Dermis blood vessel endothelial cell (primary cell): ENCODE measurements around the gene CRHR1. TPM values are rescaled to one million over a fixed set of nuclear protein-coding genes. Genes with fewer than 3 reads are reported as not detected.

ENCODE experiments used
- DNase-seq: peaks from one replicate; pipeline ENCODE4 v3.0.0; 2010
- total RNA-seq: library from RNA; depleted of rRNA; stranded (reverse); fragments of >200 nt; gene quantifications from 2 replicates; pipeline ENCODE4 v1.2.3, GENCODE V29; 2014

The CRHR1 gene
- total RNA-seq, 1 donor from 2014 or later, result not detected

DNA sequence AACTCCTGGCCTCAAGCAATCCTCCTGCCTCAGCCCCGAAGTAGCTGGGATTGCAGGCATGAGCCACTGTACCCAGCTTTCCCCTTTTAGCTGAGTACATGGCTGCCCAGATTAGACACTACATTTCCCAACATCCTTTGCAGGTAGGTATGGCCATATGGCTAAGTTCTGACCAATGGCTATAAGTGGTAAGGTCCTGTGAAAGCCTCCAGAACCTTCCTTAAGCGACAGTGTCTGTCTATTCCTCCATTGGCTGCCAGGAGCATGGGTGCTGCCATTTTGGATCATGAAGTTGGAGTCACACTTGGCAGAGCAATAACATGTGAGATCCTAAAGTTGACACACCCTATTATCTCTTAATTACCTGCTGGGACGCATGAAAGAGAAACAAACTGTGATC, 24.4 kb upstream of the CRHR1 start:
- DNase-seq, result peak; percentile 3

DNA sequence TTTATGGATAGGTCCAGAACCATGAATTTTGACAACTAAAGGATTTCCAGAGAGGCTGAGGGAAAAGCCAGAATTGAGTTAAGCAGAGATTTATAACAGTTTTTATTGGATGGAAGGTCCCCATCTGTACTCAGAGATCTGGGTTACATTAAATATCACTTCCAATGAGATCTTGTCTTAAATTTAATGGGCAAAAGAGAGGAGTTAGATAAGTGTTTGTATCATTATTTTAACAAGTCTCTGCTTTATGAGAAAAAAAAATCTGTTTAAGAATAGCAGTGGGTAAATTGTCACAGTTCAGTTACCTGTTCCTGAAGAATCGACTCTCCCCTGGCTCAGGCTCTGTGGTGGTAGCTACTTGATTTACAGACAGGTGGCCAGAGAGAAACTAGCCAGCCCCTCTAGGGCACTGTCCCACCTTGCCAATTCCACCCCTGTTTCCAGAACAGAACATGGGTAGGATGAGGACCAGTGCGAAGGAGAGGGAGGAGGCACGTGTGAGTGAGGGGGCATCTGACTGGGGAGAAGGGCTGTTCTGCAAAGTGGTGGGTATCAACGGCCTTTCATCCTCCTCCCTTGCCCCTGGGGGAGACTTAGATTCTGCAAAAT, 22.1 kb upstream of the CRHR1 start:
- no peak for DNase-seq

DNA sequence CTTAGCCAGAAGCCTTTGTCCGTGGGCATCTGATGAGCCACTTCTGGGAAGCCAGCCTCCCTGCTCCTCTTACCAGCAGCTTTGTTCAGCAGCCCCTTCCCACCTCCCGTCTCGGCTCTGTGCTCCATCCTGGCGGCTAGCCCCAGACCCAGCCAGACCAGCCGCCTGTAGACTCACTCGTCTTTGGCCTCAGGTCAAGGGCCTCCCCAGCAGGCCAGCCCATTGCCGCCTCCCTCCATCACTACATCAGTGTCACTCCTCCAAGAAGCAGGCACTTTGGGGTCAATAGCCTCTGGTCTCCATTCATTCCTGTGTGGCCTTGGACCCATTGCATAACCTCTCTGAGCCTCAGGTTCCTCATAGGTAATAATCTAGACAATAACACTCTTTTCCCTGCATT, 20.9 kb upstream of the CRHR1 start:
- DNase-seq, result no peak

DNA sequence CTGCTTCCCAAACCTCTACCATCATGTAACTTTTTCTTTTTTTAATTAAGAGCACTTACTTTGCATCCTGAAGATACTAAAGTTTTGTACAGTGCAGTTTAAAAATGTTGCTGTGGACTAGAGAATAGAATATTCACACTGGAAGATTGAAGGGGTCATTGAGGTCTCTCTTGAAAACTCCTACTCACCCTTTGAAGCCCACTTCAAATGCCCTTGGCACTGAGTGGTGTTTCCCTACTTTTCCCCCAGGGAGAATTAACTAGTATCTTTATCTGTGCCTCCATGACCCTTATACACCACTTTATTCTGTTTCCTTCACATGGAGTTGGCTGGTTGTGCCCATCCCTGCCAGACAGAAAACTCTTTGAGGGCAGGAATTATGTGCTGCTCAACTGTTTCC, 19.6 kb upstream of the CRHR1 start:
- DNase-seq, result no peak

DNA sequence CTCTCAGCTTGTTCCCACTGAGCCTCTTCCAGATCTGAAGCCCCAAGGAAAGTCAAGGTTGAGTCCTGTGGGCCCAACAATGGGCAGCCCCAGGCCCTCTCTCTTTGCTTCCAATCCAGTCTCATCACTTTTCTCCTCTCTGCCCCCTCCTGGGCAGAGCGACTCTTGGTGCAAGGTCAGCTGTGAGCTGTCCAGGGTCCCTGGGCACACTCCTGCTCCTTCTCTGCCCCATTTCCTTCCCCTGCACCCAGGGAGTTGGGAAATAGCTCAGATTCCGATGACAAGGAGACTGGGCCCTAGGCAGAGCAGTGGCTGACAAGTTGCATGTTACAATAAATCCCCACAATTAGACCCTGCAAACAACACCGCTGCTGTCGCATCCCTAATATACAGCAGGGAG, 16.1 kb upstream of the CRHR1 start:
- DNase-seq, result no peak

DNA sequence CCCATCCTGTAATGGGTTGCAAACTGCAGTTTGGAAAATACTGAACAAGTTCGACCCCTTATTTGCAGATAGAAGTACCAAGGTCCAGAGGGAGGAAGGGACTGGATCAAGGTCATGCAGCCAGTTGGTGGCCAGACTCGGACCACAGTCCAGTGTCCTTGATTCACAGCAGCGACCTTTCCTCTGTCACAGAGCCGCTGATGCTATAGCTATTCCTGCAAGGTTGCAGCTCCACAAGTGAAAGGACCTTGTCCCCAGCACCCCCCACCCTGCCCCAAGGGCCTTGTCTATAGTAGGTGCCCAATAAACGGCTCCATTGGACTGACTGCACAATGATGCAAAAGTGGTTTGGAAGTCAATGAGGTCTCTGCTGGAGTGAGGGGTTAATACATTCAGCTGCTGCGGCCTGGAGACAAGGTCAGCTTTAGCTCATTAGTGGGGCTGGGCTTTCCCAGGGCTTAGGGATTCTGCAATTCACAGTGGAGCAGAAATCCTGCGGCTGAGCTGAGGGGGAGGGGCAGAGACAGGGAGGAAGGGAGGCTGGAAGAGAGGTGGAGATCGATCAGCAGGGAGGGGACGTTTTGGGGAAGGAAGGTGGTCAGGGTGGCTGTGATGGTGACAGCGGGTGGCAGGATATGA, 13.4 kb upstream of the CRHR1 start:
- DNase-seq, result no peak

DNA sequence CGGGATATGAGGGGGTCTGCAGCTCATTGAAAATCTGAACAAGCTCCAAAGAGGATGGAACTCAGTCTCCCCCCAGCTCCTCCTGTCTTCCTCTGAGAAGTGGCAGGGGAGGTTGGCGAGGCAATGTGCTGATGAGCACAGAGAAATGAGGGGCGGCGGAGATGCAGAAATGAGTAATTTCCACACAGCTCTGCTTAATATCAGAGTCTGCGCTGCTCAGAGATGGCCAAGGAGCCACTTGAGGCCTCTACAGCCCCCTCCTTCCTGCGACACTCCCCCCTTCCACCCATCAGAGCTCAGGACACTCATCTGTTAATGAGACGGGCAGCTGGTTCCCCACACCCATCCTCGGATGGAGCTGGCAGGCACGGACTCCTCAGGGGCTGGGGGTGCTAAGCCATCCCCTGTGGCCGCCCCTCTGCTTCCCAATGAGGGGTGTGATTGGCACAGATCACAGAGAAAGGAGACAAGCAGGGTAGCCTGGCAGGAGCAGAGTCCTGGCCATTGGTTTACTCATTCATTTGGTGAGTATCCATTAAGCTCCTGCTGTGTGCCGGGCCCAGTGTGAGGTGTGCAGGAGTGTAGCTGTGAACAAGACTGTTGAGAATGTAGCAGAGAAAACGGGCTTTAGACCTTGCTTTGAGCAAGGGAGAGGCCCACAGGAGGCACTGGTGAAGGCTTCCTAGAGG, 12.7 kb upstream of the CRHR1 start:
- no peak for DNase-seq

DNA sequence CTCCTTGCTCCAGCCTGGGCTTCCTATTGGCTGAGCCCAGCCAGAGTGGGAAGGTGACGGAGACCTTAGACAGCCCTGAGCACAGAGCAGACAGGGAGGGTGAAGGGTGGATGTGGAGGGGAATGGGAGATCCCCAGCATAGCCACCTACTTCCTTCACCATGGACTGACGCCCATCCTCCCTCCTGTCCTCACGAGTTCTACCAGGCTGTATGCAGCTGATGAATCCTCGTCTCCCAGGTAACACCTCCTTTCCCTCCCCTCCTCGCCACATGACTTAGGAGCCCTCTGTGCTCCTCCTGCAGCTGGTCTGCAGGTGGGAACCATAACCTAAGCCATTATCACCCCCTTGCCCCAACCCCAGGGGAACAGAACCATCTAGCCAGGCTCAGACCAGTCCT, 9.0 kb upstream of the CRHR1 start:
- DNase-seq, result no peak

DNA sequence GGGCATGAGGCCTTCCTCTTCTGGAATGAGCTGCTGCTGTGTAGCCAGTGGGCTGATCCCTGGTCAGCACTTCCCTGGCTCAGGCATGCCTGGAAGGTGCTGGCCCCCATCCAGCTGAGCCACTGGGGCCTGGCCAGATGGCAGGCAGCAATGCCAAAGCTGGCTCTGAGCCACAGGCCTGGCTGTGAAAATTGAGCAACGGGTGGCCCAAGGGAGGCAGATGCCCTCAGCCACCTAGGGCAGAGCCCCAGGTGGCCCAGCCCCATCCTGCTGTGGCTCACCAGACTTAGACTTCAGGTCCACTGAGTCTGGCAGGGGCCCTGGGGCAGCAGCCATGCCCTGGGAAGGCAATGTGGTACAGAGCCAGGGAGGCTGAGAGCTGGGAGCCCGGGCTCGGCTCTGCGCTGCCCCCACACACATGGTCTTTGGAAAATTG, 8.5 kb upstream of the CRHR1 start:
- no peak for DNase-seq

DNA sequence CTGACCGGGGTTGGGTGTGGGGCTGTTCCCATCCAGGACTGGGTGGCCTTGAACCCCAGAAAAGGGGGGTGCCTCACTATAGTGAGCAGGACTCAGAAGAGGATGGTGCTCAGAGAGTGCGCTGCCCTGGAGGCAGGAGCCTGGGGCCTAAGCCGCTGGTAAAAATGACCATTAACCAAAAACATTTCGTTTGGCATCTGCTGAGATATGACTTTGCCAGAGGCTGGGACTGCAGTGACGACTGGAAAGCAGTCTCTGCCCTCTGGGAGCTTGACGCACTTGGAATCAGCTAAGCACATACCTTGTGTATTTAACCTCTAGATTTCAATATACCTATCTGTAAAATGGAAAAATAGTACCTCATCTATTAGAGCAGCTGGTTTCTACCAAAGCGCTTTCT, 7.2 kb upstream of the CRHR1 start:
- DNase-seq, result no peak

DNA sequence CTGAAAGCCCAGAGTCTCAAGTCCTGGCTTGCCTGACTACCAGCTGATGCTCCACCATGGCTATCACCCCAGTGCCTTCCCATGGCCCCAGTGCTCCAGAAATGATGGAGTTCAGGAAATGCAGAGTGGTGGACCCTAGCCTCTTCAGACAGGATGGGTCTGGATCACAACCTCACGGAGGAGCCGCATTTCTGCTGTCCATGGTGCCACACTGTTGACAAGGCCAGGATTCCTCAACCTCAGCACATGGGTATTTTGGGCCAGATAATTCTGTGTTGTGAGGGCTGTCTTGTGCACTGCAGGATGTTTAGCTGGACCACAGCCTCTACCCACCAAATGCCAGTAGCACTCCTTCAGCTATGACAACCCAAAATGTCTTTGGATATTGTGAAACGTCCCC, 6.7 kb upstream of the CRHR1 start:
- DNase-seq, result no peak

DNA sequence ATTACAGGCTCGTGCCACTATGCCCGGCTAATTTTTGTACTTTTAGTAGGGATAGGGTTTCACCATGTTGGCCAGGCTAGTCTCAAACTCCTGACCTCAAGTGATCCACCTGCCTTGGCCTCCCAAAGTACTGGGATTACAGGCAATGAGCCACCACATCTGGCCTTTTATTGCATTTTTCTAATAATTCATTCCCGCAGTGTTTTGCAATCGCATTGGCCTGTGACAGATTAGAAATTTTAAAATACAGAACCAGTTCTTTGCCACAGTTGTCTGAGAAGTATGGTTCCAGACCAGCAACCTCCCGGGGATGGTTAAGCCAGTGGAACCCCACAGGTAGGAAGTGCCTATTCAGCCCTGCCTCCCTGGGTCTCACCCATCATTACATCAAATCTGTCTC, 3.2 kb upstream of the CRHR1 start:
- no peak for DNase-seq

DNA sequence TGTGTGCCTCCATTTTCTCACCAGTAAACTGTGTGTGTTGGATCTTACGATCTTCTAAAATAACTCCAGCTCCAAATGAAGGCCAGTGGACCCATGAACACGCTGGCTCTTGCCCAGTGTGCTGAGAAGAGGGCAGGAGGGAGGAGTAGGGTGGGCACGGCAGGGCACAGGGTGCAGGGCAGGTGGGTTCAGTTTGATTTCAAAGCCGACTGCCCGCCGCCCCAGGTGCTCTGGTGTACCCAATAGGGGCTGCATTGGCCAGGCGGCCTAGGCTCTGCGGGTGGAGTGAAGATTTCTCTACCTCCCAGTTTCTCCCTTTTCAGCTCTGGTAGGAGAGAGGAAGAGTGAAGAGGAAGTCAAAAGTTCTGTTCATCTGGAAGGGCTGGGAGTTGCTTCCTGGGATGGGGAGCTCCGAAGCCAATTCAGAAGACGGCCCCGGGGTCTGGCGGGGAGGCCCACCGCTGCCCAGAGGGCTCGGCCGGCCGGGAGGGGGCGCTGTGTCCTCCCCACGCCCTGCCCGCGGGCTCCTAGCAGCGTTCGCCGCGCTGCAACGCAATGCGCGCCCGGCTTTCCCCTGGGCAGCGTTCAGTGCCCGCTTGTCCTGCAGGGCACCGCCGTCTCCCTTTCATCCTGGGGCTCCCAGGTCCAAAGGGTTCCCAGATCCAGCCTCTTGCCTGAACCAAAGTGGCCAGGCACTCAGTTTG, 1.1 kb upstream of the CRHR1 start:
- peak; percentile 42 for DNase-seq

DNA sequence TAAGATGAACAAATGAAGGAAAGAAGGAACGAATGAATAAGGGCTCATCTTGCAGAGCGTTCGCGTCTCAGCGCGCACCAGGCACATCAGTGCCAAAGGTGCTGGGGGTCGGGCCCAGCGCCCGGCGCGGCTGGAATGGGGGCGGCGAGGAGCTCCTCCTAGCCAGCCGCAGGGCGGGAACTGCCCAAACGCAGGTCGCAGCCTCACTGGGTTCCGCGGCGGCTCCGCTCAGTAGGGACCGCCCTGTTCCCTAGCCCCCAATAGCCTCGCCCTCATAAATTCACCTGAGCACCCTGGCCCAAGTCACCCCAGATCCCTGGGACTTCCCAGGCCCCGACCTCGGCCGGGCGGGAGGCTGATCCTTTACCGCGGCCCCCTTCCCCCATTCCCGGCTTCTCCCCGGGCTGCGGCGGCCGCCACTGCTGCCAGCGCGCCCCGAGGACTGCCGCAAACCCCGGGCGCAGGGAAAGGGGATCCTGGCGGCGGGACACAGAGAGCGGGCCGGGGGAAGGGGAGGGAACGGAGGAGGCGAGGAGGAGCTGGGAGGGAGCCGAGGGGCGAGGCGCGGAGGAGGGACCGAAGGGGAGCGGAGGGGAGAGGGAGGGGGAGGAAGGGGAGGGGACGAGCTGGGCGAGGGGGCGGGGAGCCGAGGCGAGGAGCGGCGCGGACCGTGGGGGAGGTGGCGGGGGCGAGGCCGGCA, 377 bp upstream of the CRHR1 start:
- no peak for DNase-seq

DNA sequence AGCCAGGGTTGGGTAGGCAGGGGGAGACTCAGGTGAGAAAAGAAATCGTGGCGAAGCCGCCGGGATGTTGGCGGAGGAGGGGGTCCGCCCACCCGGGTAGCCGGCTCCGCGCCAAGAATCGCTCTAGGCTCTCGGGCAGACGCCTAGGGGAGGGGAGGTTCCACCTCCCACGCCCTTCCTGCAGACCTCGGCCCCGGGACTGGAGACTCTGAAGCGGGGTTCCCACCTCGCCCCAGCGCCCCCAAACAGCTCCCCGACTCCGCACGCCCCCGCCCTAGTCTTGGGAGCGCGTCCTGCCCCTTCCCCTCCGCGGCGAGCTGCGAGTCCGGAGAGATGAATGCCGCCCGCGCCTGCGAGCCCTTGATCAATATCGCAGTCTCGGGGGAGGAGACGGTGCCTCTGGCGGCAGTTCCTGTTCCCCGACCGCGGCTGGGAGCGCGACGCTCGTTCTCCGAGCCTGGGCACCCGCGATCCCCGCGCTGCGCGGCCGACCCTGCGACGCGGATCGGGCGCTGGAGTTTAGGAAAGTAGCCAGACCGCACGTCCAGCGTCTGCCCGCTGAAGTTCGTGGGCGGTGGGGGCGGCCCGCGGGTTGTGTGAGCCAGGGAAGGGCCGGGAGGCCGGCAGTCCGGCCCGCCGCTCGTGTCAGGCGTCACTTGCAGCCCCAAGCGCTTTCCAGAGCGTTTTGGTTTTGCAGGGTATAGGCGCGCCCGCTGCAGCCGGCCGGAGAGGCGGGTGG, 790 bp downstream of the CRHR1 start:
- peak; percentile 14 for DNase-seq

DNA sequence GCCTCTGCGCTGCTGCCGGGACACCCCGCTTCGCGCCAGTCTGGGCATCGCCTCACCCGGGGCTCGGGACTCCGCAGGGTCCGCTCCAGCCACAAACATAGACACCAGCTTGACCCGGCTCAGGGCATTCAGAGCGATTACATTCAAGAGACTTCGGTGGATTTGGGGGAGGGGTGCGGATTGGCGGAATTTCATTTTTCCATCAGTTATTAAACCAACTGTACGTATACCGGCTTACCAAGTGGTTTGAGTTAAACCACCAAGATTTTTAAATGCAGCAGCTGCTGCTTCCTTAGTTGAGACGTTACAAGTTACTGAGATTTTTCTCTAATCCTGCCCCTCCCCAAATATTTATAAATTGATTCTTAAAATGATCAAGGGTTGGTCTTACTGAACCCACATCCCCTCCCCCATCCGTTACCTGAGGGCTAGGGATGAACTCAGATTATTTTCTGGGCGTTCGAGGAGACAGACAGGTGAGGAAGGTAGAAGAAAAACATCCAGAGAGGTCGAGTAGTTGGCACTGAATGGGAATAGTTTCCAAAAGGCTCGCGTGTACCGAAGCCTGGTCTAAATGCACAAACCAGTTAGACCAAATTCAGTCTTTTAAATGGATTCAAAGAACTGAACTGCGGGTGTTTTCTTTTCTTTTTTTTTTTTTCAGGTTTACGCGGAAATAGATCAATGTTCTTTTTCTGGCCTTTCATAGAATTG, 1.5 kb downstream of the CRHR1 start:
- DNase-seq, result no peak

DNA sequence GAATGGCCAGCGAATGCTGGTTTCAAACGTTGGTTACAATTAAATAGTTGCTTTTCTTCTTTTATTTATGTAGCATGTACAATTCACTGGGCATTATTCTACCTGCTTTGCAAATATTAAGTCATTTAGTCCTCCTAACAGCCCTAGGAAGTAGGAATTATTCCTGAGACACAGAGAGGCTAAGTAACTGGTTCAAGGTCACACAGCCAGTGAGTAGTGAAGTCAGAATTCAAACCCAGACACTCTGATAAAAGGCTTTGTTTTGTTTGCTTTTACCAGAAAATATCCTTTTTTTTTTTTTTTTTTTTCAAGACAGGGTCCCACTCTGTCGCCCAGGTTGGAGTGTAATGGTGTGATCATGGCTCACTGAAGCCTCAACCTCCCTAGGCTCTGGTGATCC, 2.2 kb downstream of the CRHR1 start:
- no peak for DNase-seq

DNA sequence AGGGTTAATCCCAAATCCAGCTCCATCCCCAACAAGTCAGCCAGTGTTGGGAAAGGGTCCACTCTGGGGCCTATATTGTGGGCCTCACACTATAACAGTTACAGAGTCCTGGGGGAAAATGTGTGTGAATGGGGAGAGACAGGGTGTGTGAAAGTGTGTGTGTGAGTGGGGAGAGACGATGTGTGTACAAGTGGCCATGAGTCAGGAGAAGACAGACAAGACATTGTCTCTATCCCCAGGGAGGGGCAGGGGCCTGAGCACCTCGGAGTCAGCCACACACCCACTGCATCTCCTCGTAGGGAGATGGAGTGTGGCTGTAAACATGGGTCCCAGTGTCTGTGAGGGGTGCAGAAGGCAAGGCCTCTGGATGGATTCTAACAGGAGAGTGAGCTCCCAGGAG, 2.9 kb downstream of the CRHR1 start:
- DNase-seq, result no peak

DNA sequence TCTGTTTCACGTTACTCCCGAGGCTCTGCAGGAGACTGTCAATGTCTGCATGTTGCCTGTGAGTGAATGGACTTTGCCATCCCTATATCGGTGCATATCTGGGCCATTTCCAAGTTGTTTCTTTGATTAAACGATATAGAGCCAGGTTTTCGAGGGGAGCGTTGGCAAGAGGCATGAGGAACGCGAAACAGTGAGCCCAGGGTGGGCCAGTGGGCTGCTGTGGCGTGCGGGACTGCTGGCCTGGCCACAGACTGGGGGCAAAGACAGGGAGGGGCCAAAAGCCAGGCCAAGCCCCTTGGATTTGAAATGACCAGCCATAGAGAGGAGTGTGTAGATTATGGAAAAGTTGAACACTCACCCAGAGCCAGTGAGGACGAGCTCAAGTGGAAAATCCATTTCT, 3.5 kb downstream of the CRHR1 start:
- no peak for DNase-seq

DNA sequence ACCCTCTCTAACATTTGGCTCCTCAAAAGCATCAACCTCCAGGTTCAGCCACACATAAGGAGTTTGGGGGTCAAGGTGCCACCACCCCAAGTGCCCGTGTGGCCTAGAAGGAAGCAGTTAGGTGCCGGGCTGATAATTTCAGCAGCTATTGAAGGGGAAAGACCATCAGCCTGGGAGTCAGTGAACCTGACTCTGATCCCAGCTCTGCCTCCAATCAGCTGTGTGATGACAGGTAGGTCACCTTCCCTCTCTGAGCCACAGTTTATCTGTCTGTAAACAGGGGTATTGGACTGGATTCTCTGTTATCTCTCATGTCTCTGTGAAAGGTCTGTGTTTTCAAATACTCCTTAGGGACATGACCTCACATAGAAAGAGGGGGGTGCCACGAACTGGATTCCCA, 3.9 kb downstream of the CRHR1 start:
- no peak for DNase-seq

DNA sequence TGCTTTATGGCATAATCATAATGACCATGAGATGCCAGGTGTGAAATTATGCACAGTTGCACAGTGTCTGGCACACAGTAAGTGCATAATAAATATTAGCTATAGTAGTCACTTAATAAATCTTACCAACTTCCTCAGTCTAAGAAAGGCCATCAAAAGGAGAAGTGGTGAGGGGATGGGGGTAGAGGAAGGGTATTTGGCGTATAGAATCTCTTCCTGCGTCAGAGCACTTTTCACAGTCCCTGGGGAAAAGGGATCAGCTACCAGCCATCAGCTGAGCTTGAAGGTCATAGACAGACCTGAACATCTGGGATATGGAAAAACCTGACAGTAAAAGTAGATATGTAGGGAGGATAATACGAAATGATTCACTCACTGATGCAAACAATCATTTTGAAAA, 5.8 kb downstream of the CRHR1 start:
- DNase-seq, result no peak
